NCI-H2081 treated with DMSO at 0.1 percent for 48 hours (cell line): ENCODE measurements around the gene ABTB2.

Experiments
- DNase-seq: peaks from one replicate; lab custom pipeline; 2025; lab: John Stamatoyannopoulos, UW

ABTB2 gene

GRCh38 chr11:34341931-34342533 lies 15.8 kb downstream of the ABTB2 start:
- no peak for DNase-seq

DNA sequence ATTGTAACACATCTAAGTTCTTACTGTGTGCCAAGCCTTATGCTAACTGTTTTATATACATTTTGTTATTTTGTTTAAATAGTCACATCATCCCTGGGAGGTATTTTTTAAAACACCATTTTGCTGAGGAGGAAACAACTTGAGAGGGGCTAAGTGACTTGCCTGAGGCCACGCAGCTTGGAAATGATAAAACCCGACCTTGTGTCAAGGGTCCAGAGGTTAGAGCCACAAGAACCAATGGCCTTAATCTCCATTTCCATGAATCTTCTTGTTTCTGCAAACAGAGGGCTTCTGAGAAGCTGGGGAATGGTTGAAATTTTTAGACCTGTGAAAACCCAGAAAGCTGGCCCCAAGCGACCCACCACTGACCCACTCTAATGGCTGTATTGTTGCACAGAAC lies 16.7 kb downstream of the ABTB2 start:
- DNase-seq = no peak

DNA sequence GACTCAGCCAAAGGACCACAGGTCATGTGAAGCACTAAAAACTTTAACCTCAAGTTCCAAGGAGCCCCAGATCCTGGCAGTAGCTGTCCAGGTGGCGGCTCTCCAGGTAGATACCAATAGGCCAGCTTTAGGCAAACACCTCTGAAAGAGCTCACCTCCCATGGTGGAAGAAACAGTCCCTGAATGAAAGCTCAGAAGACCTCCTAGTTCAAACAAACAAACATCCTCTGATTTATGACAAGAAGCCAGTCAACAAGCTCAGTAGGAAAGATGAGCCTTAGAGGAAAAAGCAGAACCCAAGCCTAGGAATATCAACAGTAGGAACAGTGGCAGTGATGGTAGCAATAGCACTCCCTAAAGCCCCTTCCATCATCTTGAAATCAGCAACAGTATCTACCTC lies 17.2 kb downstream of the ABTB2 start:
- DNase-seq = no peak

DNA sequence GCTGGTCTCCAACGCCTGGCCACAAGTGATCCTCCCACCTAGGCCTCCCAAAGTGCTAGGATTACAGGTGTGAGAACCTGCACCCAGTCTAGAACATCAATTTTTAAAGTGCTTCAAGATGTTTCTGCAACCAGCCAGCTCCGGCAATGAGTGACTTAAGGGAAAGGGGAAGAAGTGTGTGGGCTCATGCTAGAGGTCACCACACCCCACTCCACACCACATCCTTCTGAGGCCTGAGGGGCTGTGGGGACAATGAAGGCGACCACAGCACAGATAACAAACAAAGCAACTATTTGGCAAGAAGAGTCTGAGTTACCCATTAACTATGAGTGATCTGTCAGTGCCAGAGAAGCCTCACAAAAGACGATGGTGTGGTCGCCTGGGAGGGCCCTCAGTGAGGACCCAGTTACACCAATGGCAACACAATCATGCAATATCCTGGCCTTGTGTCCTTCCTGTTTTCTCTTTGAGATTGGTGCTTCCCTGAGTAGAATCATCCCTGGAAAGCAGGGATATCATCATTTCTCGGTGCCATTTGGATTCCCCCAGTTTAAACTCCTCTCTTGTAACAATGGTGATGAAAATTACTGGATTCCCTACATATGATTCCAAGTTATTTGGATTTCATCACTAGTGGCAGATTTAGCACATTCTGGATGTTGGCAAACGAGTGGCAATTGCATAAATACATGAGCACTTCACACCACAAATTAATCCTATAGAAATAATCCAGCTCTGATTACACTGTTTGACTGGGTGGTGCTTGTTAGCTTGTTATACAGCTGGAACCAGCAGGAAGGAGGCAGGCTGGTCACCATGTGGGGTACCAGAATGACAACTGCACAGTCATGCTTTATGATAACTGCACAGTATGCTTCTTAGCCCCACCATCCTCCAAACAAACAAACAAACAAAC lies 18.4 kb downstream of the ABTB2 start:
- no peak for DNase-seq

GRCh38 chr11:34337016-34337415 lies 20.8 kb downstream of the ABTB2 start:
- no peak for DNase-seq

- no peak for DNase-seq
These were observed 22.0 kb downstream of the ABTB2 start for GRCh38 chr11:34335801-34336200.

DNA sequence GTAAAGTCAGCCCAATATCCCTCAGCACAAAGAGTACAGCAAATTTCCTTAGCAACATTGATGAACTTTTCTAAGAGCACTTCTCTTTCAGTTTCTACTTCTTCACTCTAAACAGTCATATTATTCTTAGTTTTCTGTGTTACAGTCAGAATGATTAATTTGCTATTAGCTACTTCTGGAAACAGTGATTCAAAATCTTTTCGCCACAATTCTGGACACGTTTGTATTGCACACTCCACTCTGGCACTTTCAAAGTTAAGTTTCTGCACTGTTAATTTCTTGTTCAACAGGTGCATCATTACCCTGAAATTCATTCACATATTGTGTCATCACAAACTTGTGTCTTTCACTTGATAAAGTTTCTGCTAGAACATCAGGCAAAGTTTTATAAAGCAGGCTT lies 22.5 kb downstream of the ABTB2 start:
- DNase-seq = no peak

DNA sequence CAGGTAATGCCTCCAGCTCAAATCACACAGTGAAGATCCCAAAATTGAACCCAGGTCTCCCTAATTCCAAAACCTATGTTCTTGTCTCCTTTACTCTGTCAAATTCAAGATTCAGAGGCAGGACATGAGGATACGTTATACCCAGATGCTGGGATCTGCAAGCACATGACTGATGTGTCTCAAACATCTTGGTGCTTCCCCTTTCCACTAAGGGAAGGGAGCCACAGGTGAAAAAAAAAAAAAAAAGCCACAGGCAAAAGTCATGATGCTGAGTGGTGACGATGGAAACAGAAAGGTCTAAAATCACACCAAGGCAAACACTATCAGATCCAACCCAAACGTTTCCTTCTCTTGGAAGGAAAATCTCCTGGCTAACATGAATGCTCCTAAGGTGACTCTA lies 24.0 kb downstream of the ABTB2 start:
- DNase-seq = no peak

DNA sequence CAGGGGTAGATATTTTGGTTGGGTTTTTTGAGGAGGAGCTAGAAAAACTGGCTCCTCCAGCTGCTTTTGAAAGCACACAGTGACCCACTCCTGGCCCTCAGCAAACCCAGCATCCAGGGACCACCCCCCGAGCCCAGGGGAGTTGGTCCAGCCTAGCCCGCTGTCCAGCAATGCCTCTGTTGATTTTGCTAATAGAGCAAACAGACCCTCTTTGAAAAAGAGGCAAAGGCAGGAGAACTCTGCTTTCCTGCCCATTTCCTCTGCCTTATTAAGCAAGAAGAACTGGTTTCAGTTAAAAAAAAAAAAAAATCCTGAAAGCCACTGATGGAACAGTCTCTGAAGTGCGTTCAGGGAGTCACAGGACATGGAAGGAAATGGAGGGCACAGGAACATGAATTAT lies 25.3 kb downstream of the ABTB2 start:
- DNase-seq = no peak

GRCh38 chr11:34331736-34332135 lies 26.1 kb downstream of the ABTB2 start:
- DNase-seq = no peak

- peak; percentile 81 for DNase-seq
These were observed 26.5 kb downstream of the ABTB2 start for GRCh38 chr11:34331329-34331728.

GRCh38 chr11:34330653-34331052 lies 27.2 kb downstream of the ABTB2 start:
- DNase-seq = no peak

GRCh38 chr11:34329876-34330275 lies 27.9 kb downstream of the ABTB2 start:
- no peak for DNase-seq

GRCh38 chr11:34328632-34328910 lies 29.2 kb downstream of the ABTB2 start:
- DNase-seq = no peak

DNA sequence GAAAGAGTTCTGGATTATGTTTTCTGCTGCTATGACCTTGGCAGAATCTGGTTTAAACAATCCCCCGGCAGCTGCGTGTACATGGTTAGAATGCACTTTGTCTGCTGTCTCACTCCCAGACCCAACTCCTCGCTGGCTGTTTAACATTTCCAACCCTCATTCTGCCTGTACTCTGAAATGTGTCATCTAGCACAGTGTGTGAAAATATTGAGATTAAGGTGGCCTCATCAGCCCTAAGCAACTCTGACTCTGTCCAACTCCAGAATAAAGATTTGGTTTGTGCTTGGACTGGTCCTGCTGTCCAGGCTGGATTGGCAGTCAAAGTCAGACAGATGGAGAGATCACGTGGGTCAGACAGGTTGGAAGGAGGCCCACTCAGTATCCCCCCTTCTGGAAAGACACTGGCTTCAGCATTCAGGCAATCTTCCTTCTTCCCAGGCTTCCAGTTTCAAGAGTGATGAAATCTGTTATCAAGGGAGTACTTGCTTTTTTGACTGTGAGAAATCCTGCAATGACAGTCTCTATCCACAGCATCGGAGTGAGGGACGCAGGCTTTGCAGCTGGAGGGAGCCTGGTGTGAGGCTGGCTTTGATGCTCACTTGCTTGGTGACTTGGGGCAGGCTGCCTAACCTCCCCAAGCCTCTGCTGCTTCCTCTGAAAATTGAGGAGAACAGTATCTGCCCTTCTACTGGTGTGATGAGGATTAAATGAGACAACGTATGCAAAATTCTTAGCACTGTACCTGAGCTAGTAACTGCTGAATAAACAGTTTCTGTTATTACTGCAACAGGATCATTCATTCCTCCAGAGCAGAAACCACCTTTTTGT lies 29.8 kb downstream of the ABTB2 start:
- no peak for DNase-seq

DNA sequence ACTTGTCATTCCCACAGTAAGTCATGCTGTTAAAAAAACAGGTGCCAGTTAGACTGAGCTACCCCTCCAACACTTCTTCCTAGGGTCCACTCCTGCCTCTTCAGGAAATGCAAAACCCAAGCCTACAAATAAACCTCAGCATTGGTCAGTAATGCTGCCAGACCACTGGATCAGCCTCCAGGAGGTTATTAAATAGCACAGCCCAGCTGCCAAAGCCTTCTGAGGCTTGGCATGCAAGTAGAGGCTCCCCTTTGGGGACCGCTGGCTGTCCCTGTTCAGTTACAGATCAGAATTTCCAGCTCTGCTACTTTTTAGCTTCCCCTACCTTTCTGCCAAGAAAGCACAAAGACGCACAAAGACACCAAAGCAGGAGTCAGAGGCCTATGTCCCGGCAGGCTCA lies 33.3 kb downstream of the ABTB2 start:
- no peak for DNase-seq

DNA sequence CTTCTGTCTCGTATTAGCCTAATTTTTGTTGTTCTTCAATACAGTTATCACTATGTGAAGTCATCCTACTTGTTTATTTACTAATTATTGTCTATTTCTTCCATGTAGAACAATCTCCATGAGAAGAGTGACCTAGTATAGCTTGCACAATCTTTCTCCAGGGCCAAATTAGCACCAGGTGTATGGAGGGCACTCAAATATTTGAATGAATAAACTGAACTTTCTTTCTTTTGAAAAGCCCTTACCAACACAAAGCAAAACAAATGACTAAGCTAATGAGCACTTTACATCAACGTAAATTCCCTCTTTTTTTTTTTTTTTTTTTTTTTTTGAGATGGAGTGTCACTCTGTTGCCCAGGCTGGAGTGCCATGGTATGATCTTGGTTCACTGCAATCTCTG lies 34.2 kb downstream of the ABTB2 start:
- no peak for DNase-seq

- DNase-seq = no peak
These were observed 39.4 kb downstream of the ABTB2 start for GRCh38 chr11:34318111-34319037.

DNA sequence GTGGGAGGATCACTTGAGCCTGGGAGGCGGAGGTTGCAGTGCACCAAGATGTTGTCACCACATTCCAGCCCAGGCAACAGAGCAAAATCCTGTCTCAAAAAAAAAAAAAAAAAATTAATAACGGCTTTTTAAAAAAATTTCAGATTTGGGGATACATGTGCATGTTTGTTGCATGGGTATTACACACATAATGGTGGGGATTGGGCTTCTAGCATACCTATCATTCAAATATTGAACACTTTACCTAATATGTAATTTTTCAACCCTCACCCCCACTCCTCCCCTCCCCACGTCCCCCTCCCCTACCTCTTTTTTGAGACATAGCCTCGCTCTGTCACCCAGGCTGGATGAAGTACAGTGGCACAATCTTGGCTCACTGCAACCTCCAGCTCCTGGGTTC lies 40.1 kb downstream of the ABTB2 start:
- no peak for DNase-seq

DNA sequence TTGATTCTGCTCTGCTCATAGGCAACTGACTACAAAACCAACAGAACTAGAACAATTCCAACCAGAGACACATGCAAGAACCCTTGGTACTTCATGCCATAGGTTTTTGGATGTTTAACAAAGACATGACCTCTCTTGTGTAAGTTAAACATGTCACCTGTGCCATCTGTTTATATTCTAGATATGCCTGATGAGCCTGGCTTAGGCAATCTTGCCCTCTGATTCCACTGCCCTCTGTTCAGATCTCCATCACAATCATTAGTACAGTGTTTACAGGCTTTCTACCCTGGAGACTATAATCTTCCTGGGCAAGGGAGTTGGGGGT lies 40.8 kb downstream of the ABTB2 start:
- no peak for DNase-seq

- DNase-seq = no peak
These were observed 41.3 kb downstream of the ABTB2 start for GRCh38 chr11:34316347-34317035.
